Fibroblast of lung (primary cell): ENCODE data around the gene HRAS.
"Not testable (repeated sequence)": the region's sequence is repeated elsewhere in the genome, so short reads cannot be mapped to it uniquely, and the experiment has no call there.

ENCODE experiments used
- EZH2 ChIP-seq: IDR thresholded peaks from 2 replicates; pipeline ENCODE4 v1.5.1; 2012; ENCODE audit warnings: low read length, control low read depth, mild to moderate bottlenecking; ENCODE audit errors: missing control alignments
- TF ChIP-seq, protein P1 (sequence below), 2 donors: IDR thresholded peaks in 1 of 2; conservative IDR thresholded peaks in 1 of 2; 1 replicate in 1 of 2; 2 replicates in 1 of 2; pipeline ENCODE4 v1.5.1; 2011 to 2012; ENCODE audit warnings: low read length in 2 of 2, control low read depth in 1 of 2, inconsistent platforms in 1 of 2, low read depth in 1 of 2, mild to moderate bottlenecking in 1 of 2

- TF ChIP-seq, protein P1, sequence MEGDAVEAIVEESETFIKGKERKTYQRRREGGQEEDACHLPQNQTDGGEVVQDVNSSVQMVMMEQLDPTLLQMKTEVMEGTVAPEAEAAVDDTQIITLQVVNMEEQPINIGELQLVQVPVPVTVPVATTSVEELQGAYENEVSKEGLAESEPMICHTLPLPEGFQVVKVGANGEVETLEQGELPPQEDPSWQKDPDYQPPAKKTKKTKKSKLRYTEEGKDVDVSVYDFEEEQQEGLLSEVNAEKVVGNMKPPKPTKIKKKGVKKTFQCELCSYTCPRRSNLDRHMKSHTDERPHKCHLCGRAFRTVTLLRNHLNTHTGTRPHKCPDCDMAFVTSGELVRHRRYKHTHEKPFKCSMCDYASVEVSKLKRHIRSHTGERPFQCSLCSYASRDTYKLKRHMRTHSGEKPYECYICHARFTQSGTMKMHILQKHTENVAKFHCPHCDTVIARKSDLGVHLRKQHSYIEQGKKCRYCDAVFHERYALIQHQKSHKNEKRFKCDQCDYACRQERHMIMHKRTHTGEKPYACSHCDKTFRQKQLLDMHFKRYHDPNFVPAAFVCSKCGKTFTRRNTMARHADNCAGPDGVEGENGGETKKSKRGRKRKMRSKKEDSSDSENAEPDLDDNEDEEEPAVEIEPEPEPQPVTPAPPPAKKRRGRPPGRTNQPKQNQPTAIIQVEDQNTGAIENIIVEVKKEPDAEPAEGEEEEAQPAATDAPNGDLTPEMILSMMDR (conservative IDR thresholded peaks at IDR 0.05 in 1 of 2, IDR thresholded peaks at IDR 0.05 in 1 of 2; ENCODE audit: low read depth in 1 of 2, low read length in 2 of 2): not testable (repeated sequence)
- not testable (repeated sequence) for TF ChIP-seq EZH2
These were observed 38.7 kb upstream of the HRAS start for GRCh38 chr11:574031-574570.
